ENCODE results near the gene SFRP5. TPM values are rescaled to one million over a fixed set of nuclear protein-coding genes. Genes with fewer than 3 reads are reported as not detected.

SFRP5 gene
- total RNA-seq, 1 experiment from 2014 or later, result not detected

DNA sequence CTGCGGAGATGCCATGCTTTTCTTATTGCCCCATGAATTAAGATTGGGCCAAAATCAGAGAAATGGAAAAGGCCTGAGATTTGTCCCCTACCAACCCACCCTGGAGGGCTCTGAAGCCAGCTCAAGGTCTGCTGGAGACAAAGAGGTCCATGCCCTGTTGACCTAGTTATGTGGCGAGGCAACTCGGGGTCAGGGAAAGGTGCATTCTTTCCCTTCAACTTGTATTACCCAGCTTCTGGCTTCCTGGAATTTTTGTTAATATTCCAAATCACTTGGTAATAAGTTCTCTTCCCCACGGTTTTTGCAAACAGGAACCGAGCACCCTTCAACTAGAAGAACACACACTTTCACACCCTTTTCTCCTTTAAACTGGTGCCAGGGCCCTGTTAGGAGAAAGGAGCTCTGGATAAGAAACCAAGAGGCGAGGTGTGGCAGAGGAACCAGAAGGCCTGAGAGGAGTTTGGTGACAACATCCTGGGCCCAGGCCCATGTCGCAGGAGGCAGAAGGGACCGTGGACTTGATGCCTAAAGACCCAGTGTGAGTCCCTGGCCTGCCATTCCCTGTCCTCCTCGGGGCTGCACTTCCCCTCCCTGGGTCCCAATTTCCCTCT is 12.5 kb upstream of the SFRP5 start:
- no peak for TF ChIP-seq EZH2 (IDR thresholded peaks at IDR 0.05)
- TF ChIP-seq, protein P1, sequence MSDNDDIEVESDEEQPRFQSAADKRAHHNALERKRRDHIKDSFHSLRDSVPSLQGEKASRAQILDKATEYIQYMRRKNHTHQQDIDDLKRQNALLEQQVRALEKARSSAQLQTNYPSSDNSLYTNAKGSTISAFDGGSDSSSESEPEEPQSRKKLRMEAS (IDR thresholded peaks at IDR 0.05), result no peak
- no peak for TF ChIP-seq CBX3 (IDR thresholded peaks at IDR 0.05; ENCODE audit: low read depth)
- no peak for TF ChIP-seq SP1 (IDR thresholded peaks at IDR 0.05; ENCODE audit: low read depth)
- no peak for TF ChIP-seq EGR1 (IDR thresholded peaks at IDR 0.05; ENCODE audit: low read depth)
- no TSS peak for BruUV-seq (replicated peaks)

GRCh38 chr10:97782455-97783228 is 10.8 kb upstream of the SFRP5 start:
- Histone ChIP-seq H3K4me2 (ENCODE audit: low read length) (no peak overlapping the region), H3K9me2 (ENCODE audit: insufficient read depth) (no peaks in the 10 kb centered on the region), H3K9ac (ENCODE audit: low read length) (no peak overlapping the region), H3K4me3 (replicated peaks in 1 of 2; ENCODE audit: low read depth in 1 of 2, low read length in 2 of 2) (no peak overlapping the region), H3K27ac (ENCODE audit: low read depth, low read length) (no peak overlapping the region), H3K9me3 (ENCODE audit: control insufficient read depth in 1 of 2, insufficient read depth in 1 of 2, low read depth in 1 of 2, low read length in 2 of 2) (no peaks in the 10 kb centered on the region), H3K4me1 (ENCODE audit: control insufficient read depth in 1 of 2, insufficient read depth in 2 of 2, low read length in 2 of 2) (no peaks in the 10 kb centered on the region), H4K20me1 (ENCODE audit: insufficient read depth) (no peaks in the 10 kb centered on the region), H3K36me3 (ENCODE audit: control insufficient read depth in 1 of 2, insufficient read depth in 2 of 2, low read length in 2 of 2) (no peaks in the 10 kb centered on the region), H3K79me2 (ENCODE audit: insufficient read depth, low read length) (no peaks in the 10 kb centered on the region), H2AFZ (ENCODE audit: low read depth, low read length, poor library complexity, severe bottlenecking) (no peak overlapping the region), H3K27me3 (ENCODE audit: insufficient read depth, low read length) (no peaks in the 10 kb centered on the region)
- no peak for DNase-seq (ENCODE audit: low read depth, low spot score)
- ATAC-seq, result no peak
- CTCF ChIA-PET, result no interaction called here
- BruUV-seq (replicated peaks), result no TSS peak
- RAD21 ChIA-PET (ENCODE audit: low non-redundant PET in 1 of 2, low total read pairs in 2 of 2, uncharacterized antibody in 2 of 2, unreplicated experiment in 2 of 2), result no interaction called here
- intact Hi-C loops (cut with micrococcal nuclease), result no loop called here
- POLR2A ChIA-PET, result no interaction called here
- no peak for TF ChIP-seq REST (IDR thresholded peaks at IDR 0.05; ENCODE audit: low read depth)
- TF ChIP-seq YY1 (IDR thresholded peaks at IDR 0.05; ENCODE audit: extremely low read depth, insufficient replicate concordance, low read depth, low read length), result no peak
- TF ChIP-seq CBX3 (IDR thresholded peaks at IDR 0.05; ENCODE audit: low read depth), result no peak
- TF ChIP-seq ZBTB33 (IDR thresholded peaks at IDR 0.05; ENCODE audit: extremely low read depth, insufficient replicate concordance, low read length), result no peak
- no peak for TF ChIP-seq EZH2phosphoT487 (IDR thresholded peaks at IDR 0.05; ENCODE audit: borderline replicate concordance)
- TF ChIP-seq CEBPB (IDR thresholded peaks at IDR 0.05; ENCODE audit: low read depth), result no peak
- TF ChIP-seq, protein P2, sequence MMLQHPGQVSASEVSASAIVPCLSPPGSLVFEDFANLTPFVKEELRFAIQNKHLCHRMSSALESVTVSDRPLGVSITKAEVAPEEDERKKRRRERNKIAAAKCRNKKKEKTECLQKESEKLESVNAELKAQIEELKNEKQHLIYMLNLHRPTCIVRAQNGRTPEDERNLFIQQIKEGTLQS (IDR thresholded peaks at IDR 0.05), result no peak

More for the DNA sequence above, 12.5 kb upstream of the SFRP5 start:
- no peak overlapping the region for H2AFZ ChIP-seq (ENCODE audit: low read depth, low read length, poor library complexity, severe bottlenecking)
- H4K20me1 ChIP-seq (ENCODE audit: insufficient read depth), result no peaks in the 10 kb centered on the region
- H3K27me3 ChIP-seq (ENCODE audit: insufficient read depth, low read length), result no peaks in the 10 kb centered on the region
- no peak overlapping the region for H3K9ac ChIP-seq (ENCODE audit: low read length)
- H3K27ac ChIP-seq (ENCODE audit: low read depth, low read length), result no peak overlapping the region
- no peaks in the 10 kb centered on the region for H3K79me2 ChIP-seq (ENCODE audit: insufficient read depth, low read length)
- H3K36me3 ChIP-seq (ENCODE audit: control insufficient read depth in 1 of 2, insufficient read depth in 2 of 2, low read length in 2 of 2), result no peaks in the 10 kb centered on the region
- H3K4me2 ChIP-seq (ENCODE audit: low read length), result no peak overlapping the region
- no peak overlapping the region for H3K4me3 ChIP-seq (replicated peaks in 1 of 2; ENCODE audit: low read depth in 1 of 2, low read length in 2 of 2)
- no peak for DNase-seq (ENCODE audit: low read depth, low spot score)
- intact Hi-C loops (cut with micrococcal nuclease), result no loop called here
- H3K9me2 ChIP-seq (ENCODE audit: insufficient read depth), result no peaks in the 10 kb centered on the region
- H3K4me1 ChIP-seq (ENCODE audit: control insufficient read depth in 1 of 2, insufficient read depth in 2 of 2, low read length in 2 of 2), result no peaks in the 10 kb centered on the region
- no peaks in the 10 kb centered on the region for H3K9me3 ChIP-seq (ENCODE audit: control insufficient read depth in 1 of 2, insufficient read depth in 1 of 2, low read depth in 1 of 2, low read length in 2 of 2)
- no peak for ATAC-seq
- ChIA-PET CTCF (no interaction called here), POLR2A (no interaction called here), RAD21 (ENCODE audit: low non-redundant PET in 1 of 2, low total read pairs in 2 of 2, uncharacterized antibody in 2 of 2, unreplicated experiment in 2 of 2) (no interaction called here)

Data from HCT116 (cell line).